ENCODE data around the gene ASB8.

DNA sequence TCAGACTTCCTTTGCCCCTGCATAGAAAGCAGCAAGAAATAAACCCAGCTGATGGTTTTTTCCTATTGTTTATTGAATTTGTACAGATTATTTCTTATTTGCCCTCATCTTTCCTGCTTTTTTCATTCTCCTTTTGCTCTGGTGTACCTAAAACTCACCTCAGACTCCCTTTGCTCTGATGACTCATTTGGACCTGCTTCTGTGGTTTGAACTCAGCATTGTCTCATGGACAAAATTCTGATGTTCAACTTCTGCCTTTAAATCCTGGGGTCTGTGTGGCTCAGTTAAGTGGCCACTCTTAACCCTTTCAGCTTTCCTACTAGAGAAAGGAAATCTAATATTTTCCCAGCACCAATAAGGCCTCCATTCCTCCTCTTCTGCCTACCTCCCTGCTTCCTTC lies 47.9 kb downstream of the ASB8 start:
- TF ChIP-seq, protein P1, sequence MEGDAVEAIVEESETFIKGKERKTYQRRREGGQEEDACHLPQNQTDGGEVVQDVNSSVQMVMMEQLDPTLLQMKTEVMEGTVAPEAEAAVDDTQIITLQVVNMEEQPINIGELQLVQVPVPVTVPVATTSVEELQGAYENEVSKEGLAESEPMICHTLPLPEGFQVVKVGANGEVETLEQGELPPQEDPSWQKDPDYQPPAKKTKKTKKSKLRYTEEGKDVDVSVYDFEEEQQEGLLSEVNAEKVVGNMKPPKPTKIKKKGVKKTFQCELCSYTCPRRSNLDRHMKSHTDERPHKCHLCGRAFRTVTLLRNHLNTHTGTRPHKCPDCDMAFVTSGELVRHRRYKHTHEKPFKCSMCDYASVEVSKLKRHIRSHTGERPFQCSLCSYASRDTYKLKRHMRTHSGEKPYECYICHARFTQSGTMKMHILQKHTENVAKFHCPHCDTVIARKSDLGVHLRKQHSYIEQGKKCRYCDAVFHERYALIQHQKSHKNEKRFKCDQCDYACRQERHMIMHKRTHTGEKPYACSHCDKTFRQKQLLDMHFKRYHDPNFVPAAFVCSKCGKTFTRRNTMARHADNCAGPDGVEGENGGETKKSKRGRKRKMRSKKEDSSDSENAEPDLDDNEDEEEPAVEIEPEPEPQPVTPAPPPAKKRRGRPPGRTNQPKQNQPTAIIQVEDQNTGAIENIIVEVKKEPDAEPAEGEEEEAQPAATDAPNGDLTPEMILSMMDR (conservative IDR thresholded peaks at IDR 0.05; ENCODE audit: low read depth, low read length): no peak
- TF ChIP-seq POLR2A (IDR thresholded peaks at IDR 0.05; ENCODE audit: low read depth, low read length) (no peak), MAZ (IDR thresholded peaks at IDR 0.05; ENCODE audit: borderline replicate concordance, low read depth, low read length) (no peak)
- TF ChIP-seq, protein P2, sequence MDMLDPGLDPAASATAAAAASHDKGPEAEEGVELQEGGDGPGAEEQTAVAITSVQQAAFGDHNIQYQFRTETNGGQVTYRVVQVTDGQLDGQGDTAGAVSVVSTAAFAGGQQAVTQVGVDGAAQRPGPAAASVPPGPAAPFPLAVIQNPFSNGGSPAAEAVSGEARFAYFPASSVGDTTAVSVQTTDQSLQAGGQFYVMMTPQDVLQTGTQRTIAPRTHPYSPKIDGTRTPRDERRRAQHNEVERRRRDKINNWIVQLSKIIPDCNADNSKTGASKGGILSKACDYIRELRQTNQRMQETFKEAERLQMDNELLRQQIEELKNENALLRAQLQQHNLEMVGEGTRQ (IDR thresholded peaks at IDR 0.05; ENCODE audit: low read depth, low read length): no peak

All from IMR-90 (cell line).